ENCODE data around the gene CYB5D1.
"Not testable (repeated sequence)": the region's sequence is repeated elsewhere in the genome, so short reads cannot be mapped to it uniquely, and the experiment has no call there.

CYB5D1 gene

DNA sequence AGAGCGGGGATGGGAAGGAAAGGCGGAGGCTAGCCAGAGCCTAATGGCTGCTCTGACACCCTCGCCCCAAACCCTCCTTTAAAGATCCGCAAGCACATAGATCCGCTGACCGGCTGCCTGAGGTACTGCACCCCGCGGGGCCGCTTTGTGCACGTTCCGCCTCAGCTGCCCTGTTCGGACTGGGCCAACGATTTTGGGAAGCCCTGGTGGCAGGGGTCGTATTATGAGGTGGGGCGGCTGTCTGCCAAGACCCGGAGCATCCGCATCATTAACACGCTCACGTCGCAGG is 663 bp downstream of the CYB5D1 start (continued):
- TF ChIP-seq, protein P1, sequence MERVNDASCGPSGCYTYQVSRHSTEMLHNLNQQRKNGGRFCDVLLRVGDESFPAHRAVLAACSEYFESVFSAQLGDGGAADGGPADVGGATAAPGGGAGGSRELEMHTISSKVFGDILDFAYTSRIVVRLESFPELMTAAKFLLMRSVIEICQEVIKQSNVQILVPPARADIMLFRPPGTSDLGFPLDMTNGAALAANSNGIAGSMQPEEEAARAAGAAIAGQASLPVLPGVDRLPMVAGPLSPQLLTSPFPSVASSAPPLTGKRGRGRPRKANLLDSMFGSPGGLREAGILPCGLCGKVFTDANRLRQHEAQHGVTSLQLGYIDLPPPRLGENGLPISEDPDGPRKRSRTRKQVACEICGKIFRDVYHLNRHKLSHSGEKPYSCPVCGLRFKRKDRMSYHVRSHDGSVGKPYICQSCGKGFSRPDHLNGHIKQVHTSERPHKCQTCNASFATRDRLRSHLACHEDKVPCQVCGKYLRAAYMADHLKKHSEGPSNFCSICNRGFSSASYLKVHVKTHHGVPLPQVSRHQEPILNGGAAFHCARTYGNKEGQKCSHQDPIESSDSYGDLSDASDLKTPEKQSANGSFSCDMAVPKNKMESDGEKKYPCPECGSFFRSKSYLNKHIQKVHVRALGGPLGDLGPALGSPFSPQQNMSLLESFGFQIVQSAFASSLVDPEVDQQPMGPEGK (CRISPR knock-in tag; IDR thresholded peaks at IDR 0.05; ENCODE audit: borderline replicate concordance): no peak
- no peak for TF ChIP-seq OSR1 (CRISPR knock-in tag; IDR thresholded peaks at IDR 0.05)
- no peak for TF ChIP-seq PPARA (CRISPR knock-in tag; IDR thresholded peaks at IDR 0.05; ENCODE audit: borderline replicate concordance)
- TF ChIP-seq ZFP3 (CRISPR knock-in tag; IDR thresholded peaks at IDR 0.05): no peak
- no peak for TF ChIP-seq BACH2 (CRISPR knock-in tag; IDR thresholded peaks at IDR 0.05; ENCODE audit: borderline replicate concordance)
- no peak for TF ChIP-seq ZC3H10 (CRISPR knock-in tag; IDR thresholded peaks at IDR 0.05)

DNA sequence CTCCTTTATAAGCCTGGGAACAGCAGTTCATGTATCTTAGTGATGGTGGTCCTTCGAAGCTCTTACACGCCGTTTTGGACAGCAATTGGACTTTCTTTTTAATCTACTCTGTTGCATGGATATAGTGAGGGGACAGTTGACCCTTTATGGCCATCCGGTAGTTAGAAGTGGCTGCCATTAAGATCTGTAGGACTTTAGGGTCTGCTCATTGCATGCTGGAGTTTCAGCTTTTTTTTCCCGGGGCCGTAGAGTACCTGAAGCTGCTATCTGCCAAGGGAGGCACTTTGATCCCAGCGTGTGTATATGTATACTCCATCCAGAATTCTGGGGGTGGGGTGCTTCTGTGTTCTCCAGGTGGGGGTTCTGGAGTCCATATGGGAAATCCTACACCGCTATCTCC is 1.2 kb downstream of the CYB5D1 start:
- no peak for ATAC-seq
- no peak for TF ChIP-seq GLIS3 (CRISPR knock-in tag; IDR thresholded peaks at IDR 0.05)
- TF ChIP-seq, protein P2, sequence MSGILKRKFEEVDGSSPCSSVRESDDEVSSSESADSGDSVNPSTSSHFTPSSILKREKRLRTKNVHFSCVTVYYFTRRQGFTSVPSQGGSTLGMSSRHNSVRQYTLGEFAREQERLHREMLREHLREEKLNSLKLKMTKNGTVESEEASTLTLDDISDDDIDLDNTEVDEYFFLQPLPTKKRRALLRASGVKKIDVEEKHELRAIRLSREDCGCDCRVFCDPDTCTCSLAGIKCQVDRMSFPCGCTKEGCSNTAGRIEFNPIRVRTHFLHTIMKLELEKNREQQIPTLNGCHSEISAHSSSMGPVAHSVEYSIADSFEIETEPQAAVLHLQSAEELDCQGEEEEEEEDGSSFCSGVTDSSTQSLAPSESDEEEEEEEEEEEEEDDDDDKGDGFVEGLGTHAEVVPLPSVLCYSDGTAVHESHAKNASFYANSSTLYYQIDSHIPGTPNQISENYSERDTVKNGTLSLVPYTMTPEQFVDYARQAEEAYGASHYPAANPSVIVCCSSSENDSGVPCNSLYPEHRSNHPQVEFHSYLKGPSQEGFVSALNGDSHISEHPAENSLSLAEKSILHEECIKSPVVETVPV (CRISPR knock-in tag; IDR thresholded peaks at IDR 0.05): no peak
- no peak for TF ChIP-seq ZFP3 (CRISPR knock-in tag; IDR thresholded peaks at IDR 0.05)
- TF ChIP-seq ZNF565 (CRISPR knock-in tag; conservative IDR thresholded peaks at IDR 0.05; ENCODE audit: low read depth): no peak

DNA sequence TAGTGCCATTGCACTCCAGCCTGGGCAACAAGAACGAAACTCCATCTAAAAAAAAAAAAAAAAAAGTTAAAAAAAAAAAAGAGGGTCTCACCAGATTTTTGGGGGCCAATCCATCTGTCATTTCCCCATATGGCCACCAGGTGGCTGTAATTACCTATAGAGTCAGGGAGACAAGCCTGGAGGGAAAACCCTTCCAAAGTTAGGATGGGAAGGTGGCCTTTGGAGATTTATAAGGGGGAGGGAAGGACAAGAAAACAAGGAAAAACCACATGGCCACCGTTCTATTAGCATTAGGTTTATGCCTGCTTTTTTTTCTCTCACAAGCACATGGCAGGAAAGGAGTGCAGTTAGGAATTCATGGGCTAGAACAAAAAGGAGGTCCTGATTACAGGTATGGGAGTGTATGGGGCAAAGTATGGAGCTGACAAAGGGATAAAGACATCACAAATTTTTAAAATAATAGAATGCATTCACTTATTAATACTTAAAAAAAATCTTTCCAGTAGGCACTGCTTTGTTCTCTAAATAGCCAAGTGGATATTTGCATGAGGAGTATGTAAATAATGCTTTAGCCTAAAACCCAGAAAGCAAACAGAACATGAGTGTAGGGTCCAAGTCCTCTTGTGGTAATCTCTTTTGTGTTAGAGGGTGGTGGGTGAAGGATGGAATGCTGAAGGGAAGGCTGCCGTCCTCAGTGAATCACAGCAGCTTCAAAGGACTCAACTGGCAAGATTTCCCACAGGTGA is 5.1 kb downstream of the CYB5D1 start:
- TF ChIP-seq, protein P1 (CRISPR knock-in tag; IDR thresholded peaks at IDR 0.05; ENCODE audit: borderline replicate concordance): no peak
- no peak for TF ChIP-seq ZFP3 (CRISPR knock-in tag; IDR thresholded peaks at IDR 0.05)
- no peak for TF ChIP-seq ESRRG (CRISPR knock-in tag; IDR thresholded peaks at IDR 0.05)
- no peak for TF ChIP-seq ZNF70 (CRISPR knock-in tag; IDR thresholded peaks at IDR 0.05)
- no peak for TF ChIP-seq GLIS3 (CRISPR knock-in tag; IDR thresholded peaks at IDR 0.05)
- TF ChIP-seq ARNTL (CRISPR knock-in tag; IDR thresholded peaks at IDR 0.05; ENCODE audit: borderline replicate concordance, low read depth): no peak
- no peak for TF ChIP-seq PPARA (CRISPR knock-in tag; IDR thresholded peaks at IDR 0.05; ENCODE audit: borderline replicate concordance)
- TF ChIP-seq ZNF8 (CRISPR knock-in tag; IDR thresholded peaks at IDR 0.05): no peak
- TF ChIP-seq RARB (CRISPR knock-in tag; IDR thresholded peaks at IDR 0.05): no peak
- no peak for TF ChIP-seq ZNF565 (CRISPR knock-in tag; conservative IDR thresholded peaks at IDR 0.05; ENCODE audit: low read depth)
- no peak for TF ChIP-seq SNAI2 (CRISPR knock-in tag; IDR thresholded peaks at IDR 0.05)
- no peak for ATAC-seq

DNA sequence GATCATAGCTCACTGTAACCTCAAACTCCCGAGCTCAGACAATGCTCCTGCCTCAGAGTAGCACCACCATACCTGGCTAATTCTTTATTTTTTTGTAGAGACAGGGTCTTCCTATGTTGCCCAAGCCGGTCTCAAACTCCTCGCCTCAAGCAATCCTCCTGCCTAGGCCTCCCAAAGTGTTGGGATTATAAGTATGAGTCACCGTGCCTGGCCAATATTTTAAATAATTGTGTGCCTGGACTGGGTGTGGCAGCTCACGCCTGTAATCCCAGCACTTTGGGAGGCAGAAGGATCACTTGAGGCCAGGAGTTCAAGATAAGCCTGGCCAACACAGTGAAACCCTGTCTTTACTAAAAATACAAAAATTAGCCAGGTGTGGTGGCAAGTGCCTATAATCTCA is 6.6 kb downstream of the CYB5D1 start:
- not testable (repeated sequence) for ATAC-seq

DNA sequence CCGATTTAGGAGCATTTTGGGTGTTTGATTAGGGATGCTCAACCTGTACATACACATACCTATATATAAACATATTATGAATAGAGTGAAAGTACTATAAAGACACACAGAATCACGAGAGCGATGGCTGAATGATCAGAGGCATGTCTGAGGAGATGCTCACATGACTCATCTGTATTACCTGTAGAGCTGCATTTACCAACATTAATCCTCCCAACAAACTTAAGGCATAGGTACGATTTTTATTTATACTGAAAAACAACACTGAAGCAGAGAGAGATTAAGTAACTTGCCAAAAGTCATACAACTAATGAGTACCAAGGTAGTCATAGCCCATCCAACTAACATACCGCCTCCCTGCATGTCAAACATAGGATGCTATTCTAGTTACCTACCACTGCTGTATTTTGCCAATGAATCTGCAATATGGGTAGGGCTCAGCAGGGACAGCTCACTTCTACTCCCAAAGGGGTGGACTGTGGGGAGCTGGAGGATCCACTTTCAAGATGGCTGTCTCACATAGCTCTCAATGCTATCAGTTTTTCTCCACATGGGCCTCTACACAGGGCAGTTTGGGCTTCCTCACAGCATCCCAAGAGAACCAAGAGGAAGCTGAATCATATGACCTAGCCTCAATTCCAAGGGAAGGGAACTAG is 7.3 kb downstream of the CYB5D1 start:
- TF ChIP-seq ISL1 (CRISPR knock-in tag; IDR thresholded peaks at IDR 0.05) (no peak), GLIS3 (CRISPR knock-in tag; IDR thresholded peaks at IDR 0.05) (no peak), ZNF70 (CRISPR knock-in tag; IDR thresholded peaks at IDR 0.05) (no peak), PPARA (CRISPR knock-in tag; IDR thresholded peaks at IDR 0.05; ENCODE audit: borderline replicate concordance) (no peak), TOX (CRISPR knock-in tag; IDR thresholded peaks at IDR 0.05; ENCODE audit: borderline replicate concordance) (no peak), BACH2 (CRISPR knock-in tag; IDR thresholded peaks at IDR 0.05; ENCODE audit: borderline replicate concordance) (no peak), SNAI2 (CRISPR knock-in tag; IDR thresholded peaks at IDR 0.05) (no peak), ZC3H10 (CRISPR knock-in tag; IDR thresholded peaks at IDR 0.05) (no peak), RARB (CRISPR knock-in tag; IDR thresholded peaks at IDR 0.05) (no peak), ESRRG (CRISPR knock-in tag; IDR thresholded peaks at IDR 0.05) (no peak), OSR1 (CRISPR knock-in tag; IDR thresholded peaks at IDR 0.05) (no peak), ZNF8 (CRISPR knock-in tag; IDR thresholded peaks at IDR 0.05) (no peak)
- TF ChIP-seq, protein P3, sequence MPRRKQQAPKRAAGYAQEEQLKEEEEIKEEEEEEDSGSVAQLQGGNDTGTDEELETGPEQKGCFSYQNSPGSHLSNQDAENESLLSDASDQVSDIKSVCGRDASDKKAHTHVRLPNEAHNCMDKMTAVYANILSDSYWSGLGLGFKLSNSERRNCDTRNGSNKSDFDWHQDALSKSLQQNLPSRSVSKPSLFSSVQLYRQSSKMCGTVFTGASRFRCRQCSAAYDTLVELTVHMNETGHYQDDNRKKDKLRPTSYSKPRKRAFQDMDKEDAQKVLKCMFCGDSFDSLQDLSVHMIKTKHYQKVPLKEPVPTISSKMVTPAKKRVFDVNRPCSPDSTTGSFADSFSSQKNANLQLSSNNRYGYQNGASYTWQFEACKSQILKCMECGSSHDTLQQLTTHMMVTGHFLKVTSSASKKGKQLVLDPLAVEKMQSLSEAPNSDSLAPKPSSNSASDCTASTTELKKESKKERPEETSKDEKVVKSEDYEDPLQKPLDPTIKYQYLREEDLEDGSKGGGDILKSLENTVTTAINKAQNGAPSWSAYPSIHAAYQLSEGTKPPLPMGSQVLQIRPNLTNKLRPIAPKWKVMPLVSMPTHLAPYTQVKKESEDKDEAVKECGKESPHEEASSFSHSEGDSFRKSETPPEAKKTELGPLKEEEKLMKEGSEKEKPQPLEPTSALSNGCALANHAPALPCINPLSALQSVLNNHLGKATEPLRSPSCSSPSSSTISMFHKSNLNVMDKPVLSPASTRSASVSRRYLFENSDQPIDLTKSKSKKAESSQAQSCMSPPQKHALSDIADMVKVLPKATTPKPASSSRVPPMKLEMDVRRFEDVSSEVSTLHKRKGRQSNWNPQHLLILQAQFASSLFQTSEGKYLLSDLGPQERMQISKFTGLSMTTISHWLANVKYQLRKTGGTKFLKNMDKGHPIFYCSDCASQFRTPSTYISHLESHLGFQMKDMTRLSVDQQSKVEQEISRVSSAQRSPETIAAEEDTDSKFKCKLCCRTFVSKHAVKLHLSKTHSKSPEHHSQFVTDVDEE (CRISPR knock-in tag; IDR thresholded peaks at IDR 0.05): no peak
- TF ChIP-seq, protein P1 (CRISPR knock-in tag; IDR thresholded peaks at IDR 0.05; ENCODE audit: borderline replicate concordance): no peak
- TF ChIP-seq, protein P2 (CRISPR knock-in tag; IDR thresholded peaks at IDR 0.05): no peak
- ATAC-seq: no peak

Data from SK-N-SH treated with all-trans-retinoic acid at 6 μM for 48 hours (cell line).